ENCODE measurements around the gene VCAM1.

DNA sequence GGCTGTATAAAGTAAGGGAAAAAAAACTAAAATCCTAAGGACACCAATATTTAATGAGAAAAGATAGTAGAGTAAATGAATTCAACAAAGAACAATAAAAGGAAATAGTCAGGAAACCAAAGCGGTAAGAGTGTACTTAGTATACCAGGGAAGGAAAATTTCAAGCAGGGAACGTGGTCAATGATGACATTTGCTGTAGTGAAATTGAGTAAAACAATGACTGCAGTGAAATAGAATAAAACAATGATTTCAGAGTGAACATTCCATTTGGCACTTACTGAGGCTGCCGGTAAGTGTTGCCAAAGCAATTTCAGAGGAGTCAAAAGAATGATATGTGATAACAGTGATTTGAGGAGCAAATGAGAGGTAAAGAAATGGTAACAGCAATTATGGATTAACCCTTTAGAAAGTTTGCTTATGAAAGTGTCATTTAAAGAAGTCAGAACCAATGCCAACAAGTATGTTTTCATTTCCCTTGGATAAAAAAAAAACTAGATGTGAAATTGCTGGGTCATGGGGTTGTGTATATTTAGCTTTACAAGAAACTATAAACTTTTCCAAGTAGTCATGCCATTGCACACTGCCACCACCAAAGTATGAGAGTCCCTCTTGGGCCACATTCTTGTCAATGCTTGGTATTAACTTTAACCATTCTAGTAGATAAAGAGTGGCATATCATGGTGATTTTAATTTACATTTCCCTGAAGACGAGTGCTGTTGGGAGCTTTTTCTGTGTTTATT is 50.5 kb downstream of the VCAM1 start:
- TF ChIP-seq, protein P1, sequence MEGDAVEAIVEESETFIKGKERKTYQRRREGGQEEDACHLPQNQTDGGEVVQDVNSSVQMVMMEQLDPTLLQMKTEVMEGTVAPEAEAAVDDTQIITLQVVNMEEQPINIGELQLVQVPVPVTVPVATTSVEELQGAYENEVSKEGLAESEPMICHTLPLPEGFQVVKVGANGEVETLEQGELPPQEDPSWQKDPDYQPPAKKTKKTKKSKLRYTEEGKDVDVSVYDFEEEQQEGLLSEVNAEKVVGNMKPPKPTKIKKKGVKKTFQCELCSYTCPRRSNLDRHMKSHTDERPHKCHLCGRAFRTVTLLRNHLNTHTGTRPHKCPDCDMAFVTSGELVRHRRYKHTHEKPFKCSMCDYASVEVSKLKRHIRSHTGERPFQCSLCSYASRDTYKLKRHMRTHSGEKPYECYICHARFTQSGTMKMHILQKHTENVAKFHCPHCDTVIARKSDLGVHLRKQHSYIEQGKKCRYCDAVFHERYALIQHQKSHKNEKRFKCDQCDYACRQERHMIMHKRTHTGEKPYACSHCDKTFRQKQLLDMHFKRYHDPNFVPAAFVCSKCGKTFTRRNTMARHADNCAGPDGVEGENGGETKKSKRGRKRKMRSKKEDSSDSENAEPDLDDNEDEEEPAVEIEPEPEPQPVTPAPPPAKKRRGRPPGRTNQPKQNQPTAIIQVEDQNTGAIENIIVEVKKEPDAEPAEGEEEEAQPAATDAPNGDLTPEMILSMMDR (IDR thresholded peaks at IDR 0.05 in 2 of 3, conservative IDR thresholded peaks at IDR 0.05 in 1 of 3; ENCODE audit: insufficient read depth in 2 of 3, low read depth in 1 of 3, low read length in 3 of 3), result no peak
- no peak for TF ChIP-seq ERF (CRISPR knock-in tag; IDR thresholded peaks at IDR 0.05)
- TF ChIP-seq MAZ (CRISPR knock-in tag; conservative IDR thresholded peaks at IDR 0.05 in 1 of 2, IDR thresholded peaks at IDR 0.05 in 1 of 2), result no peak
- TF ChIP-seq MXI1 (IDR thresholded peaks at IDR 0.05; ENCODE audit: low read depth, low read length), result no peak
- TF ChIP-seq SMAD3 (CRISPR knock-in tag; conservative IDR thresholded peaks at IDR 0.05), result no peak
- TF ChIP-seq HNRNPL (IDR thresholded peaks at IDR 0.05; ENCODE audit: low read depth, low read length), result no peak
- no peak for TF ChIP-seq NRF1 (conservative IDR thresholded peaks at IDR 0.05 in 1 of 2, IDR thresholded peaks at IDR 0.05 in 1 of 2)
- TF ChIP-seq TBL1XR1 (IDR thresholded peaks at IDR 0.05; ENCODE audit: low read length in 2 of 2), result no peak
- TF ChIP-seq HDAC6 (IDR thresholded peaks at IDR 0.05; ENCODE audit: low read depth, low read length), result no peak
- no peak for TF ChIP-seq POLR2A (conservative IDR thresholded peaks at IDR 0.05)
- TF ChIP-seq POLR2AphosphoS5 (IDR thresholded peaks at IDR 0.05; ENCODE audit: control insufficient read depth, insufficient read depth, low read depth, low read length), result no peak
- no peak for TF ChIP-seq FOXA1 (IDR thresholded peaks at IDR 0.05; ENCODE audit: borderline replicate concordance)
- no peak for TF ChIP-seq NFYB (IDR thresholded peaks at IDR 0.05; ENCODE audit: extremely low read depth, insufficient read length)
- TF ChIP-seq SPI1 (IDR thresholded peaks at IDR 0.05; ENCODE audit: borderline replicate concordance, low read depth, low read length), result no peak

All from K562 (cell line).